PFSK-1 (cell line): ENCODE results near the gene MYLIP.

Experiments
- FOXP2 ChIP-seq: optimal IDR thresholded peaks from 2 replicates; pipeline ENCODE3; 2011; ENCODE audit warnings: borderline replicate concordance, control low read depth, inconsistent platforms; ENCODE audit not compliant: insufficient read depth; ENCODE audit errors: extremely low read length, extremely low read depth
- POLR2AphosphoS5 ChIP-seq: IDR thresholded peaks from 2 replicates; pipeline ENCODE4 v1.6.1; 2012; ENCODE audit warnings: low read depth, mild to moderate bottlenecking, control low read depth, low read length, moderate library complexity
- SIN3A ChIP-seq: IDR thresholded peaks from 2 replicates; pipeline ENCODE4 v1.6.1; 2012; ENCODE audit warnings: mild to moderate bottlenecking, low read length, moderate library complexity, borderline replicate concordance; ENCODE audit not compliant: insufficient read depth
- TAF1 ChIP-seq: IDR thresholded peaks from 2 replicates; pipeline ENCODE4 v1.6.1; 2012; ENCODE audit warnings: low read length, control low read depth, borderline replicate concordance; ENCODE audit not compliant: insufficient read depth
- TF ChIP-seq, protein P1 (sequence below), 2 experiments: IDR thresholded peaks; 2 replicates each; pipeline versions ENCODE4 v1.6.1 to v1.8.0; 2011 to 2012; ENCODE audit warnings: low read depth in 2 of 2, low read length in 2 of 2, control low read depth in 1 of 2, inconsistent platforms in 1 of 2, mild to moderate bottlenecking in 1 of 2, moderate library complexity in 1 of 2; ENCODE audit not compliant: insufficient read depth in 1 of 2

Gene MYLIP

DNA sequence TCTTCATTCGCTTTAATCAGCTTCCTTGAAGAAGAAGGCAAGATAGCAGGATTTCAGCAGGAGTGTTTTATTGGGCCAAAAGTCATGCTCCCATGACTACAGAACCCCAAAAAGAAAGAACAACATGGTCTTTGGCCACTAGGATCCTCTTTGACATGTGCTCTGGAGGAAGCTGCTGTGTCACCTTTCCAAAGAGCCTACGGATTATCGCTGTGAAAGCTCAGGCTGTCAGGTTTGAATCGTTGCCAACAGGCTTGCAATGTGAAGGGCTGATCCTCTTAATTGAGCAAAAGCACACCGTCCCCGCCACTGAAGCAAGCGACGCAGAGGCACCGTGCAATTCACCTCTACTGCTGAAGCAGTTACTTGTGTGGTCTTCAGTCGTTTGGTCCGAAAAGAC, 29.0 kb downstream of the MYLIP start:
- TF ChIP-seq SIN3A (no peak), TAF1 (no peak), FOXP2 (no peak)
- TF ChIP-seq, protein P1, sequence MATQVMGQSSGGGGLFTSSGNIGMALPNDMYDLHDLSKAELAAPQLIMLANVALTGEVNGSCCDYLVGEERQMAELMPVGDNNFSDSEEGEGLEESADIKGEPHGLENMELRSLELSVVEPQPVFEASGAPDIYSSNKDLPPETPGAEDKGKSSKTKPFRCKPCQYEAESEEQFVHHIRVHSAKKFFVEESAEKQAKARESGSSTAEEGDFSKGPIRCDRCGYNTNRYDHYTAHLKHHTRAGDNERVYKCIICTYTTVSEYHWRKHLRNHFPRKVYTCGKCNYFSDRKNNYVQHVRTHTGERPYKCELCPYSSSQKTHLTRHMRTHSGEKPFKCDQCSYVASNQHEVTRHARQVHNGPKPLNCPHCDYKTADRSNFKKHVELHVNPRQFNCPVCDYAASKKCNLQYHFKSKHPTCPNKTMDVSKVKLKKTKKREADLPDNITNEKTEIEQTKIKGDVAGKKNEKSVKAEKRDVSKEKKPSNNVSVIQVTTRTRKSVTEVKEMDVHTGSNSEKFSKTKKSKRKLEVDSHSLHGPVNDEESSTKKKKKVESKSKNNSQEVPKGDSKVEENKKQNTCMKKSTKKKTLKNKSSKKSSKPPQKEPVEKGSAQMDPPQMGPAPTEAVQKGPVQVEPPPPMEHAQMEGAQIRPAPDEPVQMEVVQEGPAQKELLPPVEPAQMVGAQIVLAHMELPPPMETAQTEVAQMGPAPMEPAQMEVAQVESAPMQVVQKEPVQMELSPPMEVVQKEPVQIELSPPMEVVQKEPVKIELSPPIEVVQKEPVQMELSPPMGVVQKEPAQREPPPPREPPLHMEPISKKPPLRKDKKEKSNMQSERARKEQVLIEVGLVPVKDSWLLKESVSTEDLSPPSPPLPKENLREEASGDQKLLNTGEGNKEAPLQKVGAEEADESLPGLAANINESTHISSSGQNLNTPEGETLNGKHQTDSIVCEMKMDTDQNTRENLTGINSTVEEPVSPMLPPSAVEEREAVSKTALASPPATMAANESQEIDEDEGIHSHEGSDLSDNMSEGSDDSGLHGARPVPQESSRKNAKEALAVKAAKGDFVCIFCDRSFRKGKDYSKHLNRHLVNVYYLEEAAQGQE (IDR thresholded peaks at IDR 0.05; ENCODE audit: insufficient read depth in 1 of 2, low read depth in 2 of 2, low read length in 2 of 2) = no peak

GRCh38 chr6:16158943-16159557, 30.2 kb downstream of the MYLIP start:
- TF ChIP-seq POLR2AphosphoS5 = no peak
- TF ChIP-seq, protein P1 (IDR thresholded peaks at IDR 0.05; ENCODE audit: insufficient read depth in 1 of 2, low read depth in 2 of 2, low read length in 2 of 2) = no peak
- TF ChIP-seq FOXP2 = no peak
- no peak for TF ChIP-seq TAF1
- TF ChIP-seq SIN3A = no peak

GRCh38 chr6:16160794-16161193, 31.9 kb downstream of the MYLIP start:
- TF ChIP-seq FOXP2 = no peak
- TF ChIP-seq, protein P1 (IDR thresholded peaks at IDR 0.05; ENCODE audit: insufficient read depth in 1 of 2, low read depth in 2 of 2, low read length in 2 of 2) = no peak
- no peak for TF ChIP-seq SIN3A
- TF ChIP-seq POLR2AphosphoS5 = no peak
- TF ChIP-seq TAF1 = no peak

DNA sequence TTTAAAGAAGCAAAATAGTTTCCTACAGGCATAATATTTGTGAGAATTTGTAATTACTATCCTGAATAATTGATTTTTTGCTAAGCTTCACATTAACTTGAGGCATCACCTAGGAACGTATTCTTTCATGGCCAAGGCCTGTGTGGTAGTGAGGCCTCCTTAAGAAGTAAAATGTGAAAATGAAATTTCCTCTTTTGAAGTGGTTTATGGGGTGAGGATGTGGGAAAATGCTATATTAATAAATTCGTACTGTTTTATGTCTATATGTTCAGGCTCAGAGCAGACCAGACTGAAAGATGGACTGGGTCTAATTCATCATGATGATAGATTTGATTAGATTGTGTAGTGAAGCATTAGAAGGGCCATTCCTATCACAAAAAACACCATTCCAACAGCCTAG, 33.1 kb downstream of the MYLIP start:
- TF ChIP-seq FOXP2 = no peak
- no peak for TF ChIP-seq POLR2AphosphoS5
- no peak for TF ChIP-seq SIN3A
- TF ChIP-seq, protein P1 (IDR thresholded peaks at IDR 0.05; ENCODE audit: insufficient read depth in 1 of 2, low read depth in 2 of 2, low read length in 2 of 2) = no peak
- TF ChIP-seq TAF1 = no peak

- no peak; the same call in 1 of the 2 replicates for TF ChIP-seq SIN3A
- TF ChIP-seq, protein P1 (IDR thresholded peaks at IDR 0.05; ENCODE audit: insufficient read depth in 1 of 2, low read depth in 2 of 2, low read length in 2 of 2) = no peak
- TF ChIP-seq TAF1 = no peak
These were observed 34.2 kb downstream of the MYLIP start for GRCh38 chr6:16163066-16163465.
